ENCODE results near the gene PPM1H.

The PPM1H gene

DNA sequence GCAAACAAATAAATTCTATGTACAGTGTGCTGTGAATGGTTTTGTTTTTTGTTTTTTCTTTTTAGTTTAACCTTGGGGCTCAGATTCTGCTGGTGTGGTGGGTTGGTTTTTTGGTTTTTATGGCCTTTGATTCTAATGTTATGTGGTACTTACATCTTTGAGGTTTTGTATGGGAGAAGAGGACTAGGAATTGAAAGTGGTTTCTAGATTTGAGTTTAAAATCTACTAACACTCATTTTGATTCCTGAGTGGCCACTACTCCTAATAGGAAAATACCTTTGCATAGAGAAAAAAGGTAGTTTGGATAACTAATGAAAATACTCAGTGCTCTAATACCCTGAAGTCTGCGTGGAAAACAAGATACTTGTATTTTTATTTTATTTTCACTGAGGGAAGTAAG is 330.6 kb downstream of the PPM1H start:
- DNase-seq (ENCODE audit: low read depth), result no peak

DNA sequence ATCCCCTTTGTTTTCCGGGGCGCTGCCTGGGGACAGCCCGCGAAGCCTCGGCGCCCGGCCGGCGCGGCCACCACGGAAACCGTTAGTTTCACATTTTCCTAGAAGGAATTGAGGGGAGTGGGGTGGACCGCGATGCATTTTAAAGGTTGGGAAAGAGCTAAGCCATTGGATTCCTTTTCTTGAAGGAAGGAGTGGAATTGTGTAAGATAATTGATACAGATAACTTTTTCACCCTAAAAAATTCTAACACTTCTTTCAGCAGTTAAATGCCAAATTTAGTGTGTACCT is 331.2 kb downstream of the PPM1H start:
- DNase-seq (ENCODE audit: low read depth), result no peak

DNA sequence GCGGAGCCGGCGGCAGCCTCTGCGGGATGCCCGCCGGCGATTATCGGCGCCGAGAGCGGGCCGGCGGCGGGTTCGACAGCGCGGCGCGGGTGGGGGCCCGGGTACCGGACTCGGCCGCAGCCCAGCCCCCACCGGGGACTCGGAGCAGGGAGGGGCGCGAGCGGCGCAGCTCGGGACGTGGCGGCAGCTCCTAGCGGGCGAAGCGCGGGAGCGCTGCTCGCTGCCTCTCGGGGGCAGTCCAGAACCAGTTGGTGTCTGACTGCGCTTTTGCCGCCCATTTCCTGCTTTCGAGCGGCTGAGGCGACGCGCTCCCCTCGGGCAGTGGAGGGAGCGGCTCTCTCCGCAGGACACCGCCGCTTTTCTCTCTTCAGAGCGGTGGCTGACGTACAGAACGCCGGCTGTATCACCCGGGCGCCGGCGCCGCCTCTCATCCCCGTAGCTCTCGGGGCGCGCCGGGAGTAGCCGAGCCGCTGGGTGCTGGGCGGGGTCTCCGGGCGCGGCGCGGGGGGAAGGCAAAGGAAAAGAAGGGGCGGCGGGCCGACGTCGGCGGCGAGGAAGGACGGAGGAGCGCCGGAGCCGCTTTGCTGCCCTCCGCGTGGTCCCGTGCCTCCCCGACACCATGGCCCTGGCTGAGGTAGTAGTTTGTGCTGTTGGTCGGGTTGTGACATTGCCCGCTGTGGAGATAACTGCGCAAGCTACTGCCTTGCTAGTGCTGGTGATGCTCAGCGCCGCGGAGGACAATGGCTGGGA is 331.7 kb downstream of the PPM1H start:
- peak; percentile 63 for DNase-seq (ENCODE audit: low read depth)

DNA sequence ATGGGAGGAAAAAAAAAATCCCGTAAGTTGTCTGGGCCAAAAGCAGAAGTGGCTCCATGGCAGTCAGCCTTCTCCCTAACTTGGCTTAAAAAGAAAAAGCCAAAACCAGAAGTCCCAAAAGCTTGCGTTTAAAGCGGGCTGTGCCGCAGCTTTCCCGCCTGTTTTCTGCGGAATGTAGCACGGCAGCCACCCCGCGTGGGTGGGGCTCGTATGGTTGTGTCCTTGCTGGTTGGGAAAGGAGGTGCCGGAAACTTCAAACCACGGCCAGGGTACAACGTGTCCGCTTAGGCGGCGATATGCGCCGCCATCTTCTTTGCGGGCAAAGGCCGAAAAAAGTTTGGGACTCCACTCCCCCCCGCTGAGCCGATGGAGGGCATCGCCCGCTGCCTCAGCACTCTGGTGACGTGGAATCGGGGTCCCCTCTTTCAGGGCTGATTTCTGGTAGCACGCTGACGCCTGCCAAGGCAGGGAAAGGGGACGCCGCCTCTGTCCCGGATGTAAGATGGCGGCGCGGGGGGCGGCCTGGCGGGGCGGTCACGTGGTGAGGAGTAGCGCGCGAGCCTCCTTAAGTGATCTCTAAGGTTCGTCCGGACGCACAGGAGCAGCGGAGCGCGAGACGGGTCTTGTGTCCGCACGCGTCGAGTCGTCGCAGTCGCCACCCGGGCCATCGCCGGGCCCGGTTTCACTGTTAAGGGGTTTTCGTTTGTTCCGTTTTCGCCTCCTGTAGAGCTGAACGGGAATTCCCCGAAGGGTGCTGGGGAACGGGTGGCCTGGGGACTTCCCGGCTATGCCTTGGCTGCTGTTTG is 332.5 kb downstream of the PPM1H start:
- DNase-seq (ENCODE audit: low read depth), result peak; percentile 79

DNA sequence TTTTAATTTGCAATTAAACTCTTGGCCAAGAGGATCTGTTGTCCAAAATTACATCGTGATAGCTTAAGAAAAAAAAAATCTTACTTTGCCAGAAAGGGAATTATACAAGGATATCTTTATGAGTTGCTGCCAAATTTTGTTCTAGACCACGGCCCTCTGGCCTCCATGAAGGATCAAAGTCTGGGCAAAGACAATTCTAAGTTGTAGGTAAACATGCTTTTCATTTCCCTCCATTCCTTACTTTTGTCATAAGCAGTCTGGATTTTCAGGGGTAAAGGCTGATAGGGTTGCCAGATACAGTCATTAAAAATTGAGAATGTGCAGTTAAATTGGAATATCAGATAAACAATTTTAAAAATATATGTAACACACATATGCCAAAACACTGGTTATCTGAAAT is 333.2 kb downstream of the PPM1H start:
- no peak for DNase-seq (ENCODE audit: low read depth)

DNA sequence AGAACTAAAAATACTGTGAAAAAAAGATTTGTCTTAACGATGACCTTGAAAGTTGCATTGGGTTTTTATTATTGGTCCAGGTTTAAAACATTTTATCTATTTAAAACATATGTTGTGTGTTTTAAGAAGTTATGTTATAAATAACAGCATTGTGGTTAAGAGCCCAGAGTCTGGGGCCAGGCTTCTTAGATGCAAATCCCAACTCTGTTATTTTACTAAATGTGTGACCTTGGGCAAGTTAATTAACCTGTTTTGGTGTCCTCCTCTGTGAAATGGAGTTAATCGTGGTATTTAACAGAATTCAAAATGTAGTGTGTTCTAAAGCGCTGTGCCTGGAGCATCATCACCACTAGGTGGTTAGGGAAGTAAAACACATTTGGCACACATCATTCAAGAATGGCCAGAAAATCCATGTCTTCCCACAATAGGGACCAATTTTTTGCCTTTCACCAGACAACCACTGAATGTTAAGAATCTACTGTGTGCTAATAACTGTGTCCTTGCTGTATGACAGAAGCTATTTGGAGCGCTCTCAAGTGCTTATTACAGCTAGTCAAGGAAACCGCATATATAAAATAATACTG is 335.0 kb downstream of the PPM1H start:
- DNase-seq (ENCODE audit: low read depth), result no peak

DNA sequence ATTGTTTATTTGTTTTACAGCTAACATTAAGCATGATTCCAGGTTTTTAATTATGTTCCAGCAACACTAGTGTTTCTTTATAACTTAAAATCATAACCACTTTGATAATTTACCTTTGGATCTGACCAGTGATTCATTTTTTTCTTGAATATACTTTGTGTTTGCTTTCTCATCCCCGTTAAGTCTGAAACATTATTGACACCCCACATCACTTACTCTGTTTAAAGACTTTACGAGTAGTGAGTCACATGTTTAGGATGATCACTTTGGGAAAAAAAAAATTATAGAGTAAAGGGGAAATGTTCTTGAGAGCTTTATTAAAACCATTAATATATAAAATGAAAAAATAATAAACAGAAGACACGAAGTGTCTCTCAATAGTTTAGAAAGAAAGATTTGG is 336.1 kb downstream of the PPM1H start:
- no peak for DNase-seq (ENCODE audit: low read depth)

DNA sequence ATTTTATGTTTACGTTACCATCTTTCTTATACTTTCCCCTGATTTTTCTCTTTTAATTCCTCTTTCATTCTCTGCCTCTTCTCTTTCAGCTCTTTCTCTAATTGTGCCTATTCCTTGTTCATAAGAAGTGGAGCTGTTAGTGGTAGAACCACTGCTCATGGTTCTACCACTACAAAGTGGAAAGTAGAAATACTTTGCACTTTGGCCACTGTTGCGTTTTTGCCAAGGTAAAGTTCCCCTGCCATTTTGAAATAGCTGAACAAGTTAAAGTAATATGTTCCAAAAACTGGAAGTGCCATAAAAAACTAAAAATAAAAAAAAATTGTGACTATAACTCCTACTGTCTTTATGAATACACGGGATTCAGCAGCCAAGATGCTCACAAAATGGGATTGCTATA is 337.7 kb downstream of the PPM1H start:
- no peak for DNase-seq (ENCODE audit: low read depth)

Data from activated T-cell treated with anti-CD3 and anti-CD28 coated beads for 1 hour (primary cell).